ENCODE measurements around the gene TEP1. TPM values are rescaled to one million over a fixed set of nuclear protein-coding genes. Genes with fewer than 3 reads are reported as not detected.

The TEP1 gene
- total RNA-seq, 1 experiment from 2014 or later: 17.1 TPM

- no peak overlapping the region for H3K4me3 ChIP-seq (ENCODE audit: low read depth in 2 of 2, low read length in 2 of 2)
- no peaks in the 10 kb centered on the region for H3K4me1 ChIP-seq (ENCODE audit: control insufficient read depth, insufficient read depth, low read length)
- no peak overlapping the region for H3K27ac ChIP-seq (ENCODE audit: low read length)
- POLR2A ChIA-PET: no interaction called here
- in situ Hi-C loops (cut with HindIII; ENCODE audit: low pct_unique_long_range_greater_than_20kb, low sequenced_read_pairs) (no loop called here), intact Hi-C loops (cut with micrococcal nuclease; ENCODE audit: unreplicated experiment) (no loop called here)
- no peaks in the 10 kb centered on the region for H3K9me3 ChIP-seq (ENCODE audit: control insufficient read depth, insufficient read depth, low read depth, low read length)
- no peaks in the 10 kb centered on the region for H3K36me3 ChIP-seq (ENCODE audit: control insufficient read depth, insufficient read depth, low read length)
- TF ChIP-seq POLR2AphosphoS5 (IDR thresholded peaks at IDR 0.05; ENCODE audit: low read depth, low read length): no peak
- BruUV-seq (replicated peaks): no TSS peak
- H3K27me3 ChIP-seq (ENCODE audit: control insufficient read depth, insufficient read depth, low read length): no peaks in the 10 kb centered on the region
- DNase-seq (ENCODE audit: low read depth, low spot score) (no peak), ATAC-seq (no peak)
- CTCF ChIA-PET: no interaction called here
These were observed 14.1 kb upstream of the TEP1 start for GRCh38 chr14:20427231-20428009.

- CTCF ChIA-PET: no interaction called here
- POLR2A ChIA-PET: interaction anchor here (0.7 kb wide), 1 partner anchor 17 kb away, joined by 3 read pairs; no protein-coding TSS in a partner anchor
- H3K27ac ChIP-seq (ENCODE audit: low read length): no peak overlapping the region
- no peaks in the 10 kb centered on the region for H3K27me3 ChIP-seq (ENCODE audit: control insufficient read depth, insufficient read depth, low read length)
- DNase-seq (ENCODE audit: low read depth, low spot score): no peak
- no peaks in the 10 kb centered on the region for H3K36me3 ChIP-seq (ENCODE audit: control insufficient read depth, insufficient read depth, low read length)
- no peak overlapping the region for H3K4me3 ChIP-seq (ENCODE audit: low read depth in 2 of 2, low read length in 2 of 2)
- H3K4me1 ChIP-seq (ENCODE audit: control insufficient read depth, insufficient read depth, low read length): no peaks in the 10 kb centered on the region
- intact Hi-C loops (cut with micrococcal nuclease; ENCODE audit: unreplicated experiment) (no loop called here), in situ Hi-C loops (cut with HindIII; ENCODE audit: low pct_unique_long_range_greater_than_20kb, low sequenced_read_pairs) (no loop called here)
- TF ChIP-seq TCF7L2 (IDR thresholded peaks at IDR 0.05; ENCODE audit: low read depth, low read length): no peak
- ATAC-seq: no peak
- no TSS peak for BruUV-seq (replicated peaks)
- H3K9me3 ChIP-seq (ENCODE audit: control insufficient read depth, insufficient read depth, low read depth, low read length): no peaks in the 10 kb centered on the region
These were observed 11.6 kb upstream of the TEP1 start for GRCh38 chr14:20424851-20425250.

GRCh38 chr14:20422886-20423285, 9.6 kb upstream of the TEP1 start:
- ATAC-seq: no peak
- H3K4me3 ChIP-seq (ENCODE audit: low read depth in 2 of 2, low read length in 2 of 2): no peak overlapping the region
- no TSS peak for BruUV-seq (replicated peaks)
- POLR2A ChIA-PET: no interaction called here
- DNase-seq (ENCODE audit: low read depth, low spot score): no peak
- no peaks in the 10 kb centered on the region for H3K36me3 ChIP-seq (ENCODE audit: control insufficient read depth, insufficient read depth, low read length)
- intact Hi-C loops (cut with micrococcal nuclease; ENCODE audit: unreplicated experiment): no loop called here
- no peaks in the 10 kb centered on the region for H3K27me3 ChIP-seq (ENCODE audit: control insufficient read depth, insufficient read depth, low read length)
- no peak overlapping the region for H3K27ac ChIP-seq (ENCODE audit: low read length)
- no peak for TF ChIP-seq POLR2AphosphoS5 (IDR thresholded peaks at IDR 0.05; ENCODE audit: low read depth, low read length)
- TF ChIP-seq TCF7L2 (IDR thresholded peaks at IDR 0.05; ENCODE audit: low read depth, low read length): no peak
- no peak for TF ChIP-seq CTCF (IDR thresholded peaks at IDR 0.05)
- no peak for TF ChIP-seq REST (IDR thresholded peaks at IDR 0.05; ENCODE audit: insufficient read depth in 1 of 2, low read depth in 2 of 2, low read length in 1 of 2)
- no peak for TF ChIP-seq SIN3A (IDR thresholded peaks at IDR 0.05; ENCODE audit: borderline replicate concordance, insufficient read depth, low read depth, low read length)
- no peaks in the 10 kb centered on the region for H3K4me1 ChIP-seq (ENCODE audit: control insufficient read depth, insufficient read depth, low read length)
- in situ Hi-C loops (cut with HindIII; ENCODE audit: low pct_unique_long_range_greater_than_20kb, low sequenced_read_pairs): no loop called here
- CTCF ChIA-PET: no interaction called here
- no peaks in the 10 kb centered on the region for H3K9me3 ChIP-seq (ENCODE audit: control insufficient read depth, insufficient read depth, low read depth, low read length)
